Astrocyte of the hippocampus (primary cell): ENCODE results near the gene GABRQ.
"Not testable (repeated sequence)": the region's sequence is repeated elsewhere in the genome, so short reads cannot be mapped to it uniquely, and the experiment has no call there.

Experiments used
- DNase-seq: peaks from one replicate; pipeline ENCODE4 v3.0.0; 2011; ENCODE audit warnings: low read depth, low spot score

The GABRQ gene

GRCh38 chrX:152658302-152658701, 20.6 kb downstream of the GABRQ start:
- DNase-seq: no peak

GRCh38 chrX:152663086-152663485, 25.4 kb downstream of the GABRQ start:
- DNase-seq: no peak

- no peak for DNase-seq
Measured at GRCh38 chrX:152674135-152674534, 36.4 kb downstream of the GABRQ start.

GRCh38 chrX:152674652-152675051, 37.0 kb downstream of the GABRQ start:
- DNase-seq: not testable (repeated sequence)

- not testable (repeated sequence) for DNase-seq
Measured at GRCh38 chrX:152681012-152681411, 43.3 kb downstream of the GABRQ start.

GRCh38 chrX:152697952-152698931, 60.5 kb downstream of the GABRQ start, which contains the start of gene MAGEA3:
TSS of gene MAGEA3 (plus strand) at chrX:152698794. CDS start at chrX:152700833, 2,039 bp downstream.
- DNase-seq: not testable (repeated sequence)

GRCh38 chrX:152700390-152700789, 62.7 kb downstream of the GABRQ start:
- not testable (repeated sequence) for DNase-seq

- DNase-seq: not testable (repeated sequence)
Measured at GRCh38 chrX:152706500-152706899, 68.8 kb downstream of the GABRQ start.
